Right atrium auricular region (tissue), 2 donors: Measurements from ENCODE around the gene CHMP5. TPM values are rescaled to one million over a fixed set of nuclear protein-coding genes. Genes with fewer than 3 reads are reported as not detected.

ENCODE experiments used
- DNase-seq: peaks from one replicate; pipeline ENCODE4 v3.0.0-alpha.2; 2019; ENCODE audit warnings: low spot score
- H3K27ac ChIP-seq, 2 donors: fragments of 200-600 bp; sonication (generic); 1 replicate in 1 of 2; 2 replicates in 1 of 2; pipeline ENCODE4 v1.5.1; 2016 to 2019
- H3K27me3 ChIP-seq, 2 donors: fragments of 200-600 bp; sonication (generic); one replicate each; pipeline versions ENCODE4 v1.5.1 to v1.6.0; 2017 to 2019
- H3K36me3 ChIP-seq: fragments of 200-600 bp; sonication (generic); one replicate; pipeline ENCODE4 v1.5.1; 2016
- H3K4me1 ChIP-seq, 2 donors: fragments of 200-600 bp; sonication (generic); one replicate each; pipeline versions ENCODE4 v1.5.1 to v1.6.0; 2017 to 2019
- H3K4me3 ChIP-seq, 2 donors: fragments of 200-600 bp; sonication (generic); 1 replicate in 1 of 2; 2 replicates in 1 of 2; pipeline ENCODE4 v1.5.1; 2017 to 2019; ENCODE audit warnings: mild to moderate bottlenecking in 1 of 2, moderate library complexity in 1 of 2
- H3K9me3 ChIP-seq, 2 donors: fragments of 200-600 bp; sonication (generic); one replicate each; pipeline ENCODE4 v1.5.1; 2019
- total RNA-seq, 2 donors: library from RNA; depleted of rRNA; stranded (reverse); fragments of >200 nt; gene quantifications; one replicate each; pipeline ENCODE4 v1.1.0, GENCODE V29; 2016
- TF ChIP-seq, protein P1 (sequence below), 2 donors: fragments of 200-600 bp; sonication (generic); IDR thresholded peaks; one replicate each; pipeline ENCODE4 v1.5.1; 2019; ENCODE audit warnings: antibody characterized with exemption in 2 of 2

CHMP5 gene
- total RNA-seq, 2 donors from 2014 or later, result 44.0 to 51.1 TPM

GRCh38 chr9:33230756-33231622 lies 33.9 kb upstream of the CHMP5 start:
- Histone ChIP-seq H3K4me3 (no peak overlapping the region), H3K9me3 (no peaks in the 10 kb centered on the region), H3K27me3 (no peaks in the 10 kb centered on the region), H3K27ac (no peak overlapping the region), H3K4me1 (no peaks in the 10 kb centered on the region), H3K36me3 (no peaks in the 10 kb centered on the region)
- TF ChIP-seq, protein P1, sequence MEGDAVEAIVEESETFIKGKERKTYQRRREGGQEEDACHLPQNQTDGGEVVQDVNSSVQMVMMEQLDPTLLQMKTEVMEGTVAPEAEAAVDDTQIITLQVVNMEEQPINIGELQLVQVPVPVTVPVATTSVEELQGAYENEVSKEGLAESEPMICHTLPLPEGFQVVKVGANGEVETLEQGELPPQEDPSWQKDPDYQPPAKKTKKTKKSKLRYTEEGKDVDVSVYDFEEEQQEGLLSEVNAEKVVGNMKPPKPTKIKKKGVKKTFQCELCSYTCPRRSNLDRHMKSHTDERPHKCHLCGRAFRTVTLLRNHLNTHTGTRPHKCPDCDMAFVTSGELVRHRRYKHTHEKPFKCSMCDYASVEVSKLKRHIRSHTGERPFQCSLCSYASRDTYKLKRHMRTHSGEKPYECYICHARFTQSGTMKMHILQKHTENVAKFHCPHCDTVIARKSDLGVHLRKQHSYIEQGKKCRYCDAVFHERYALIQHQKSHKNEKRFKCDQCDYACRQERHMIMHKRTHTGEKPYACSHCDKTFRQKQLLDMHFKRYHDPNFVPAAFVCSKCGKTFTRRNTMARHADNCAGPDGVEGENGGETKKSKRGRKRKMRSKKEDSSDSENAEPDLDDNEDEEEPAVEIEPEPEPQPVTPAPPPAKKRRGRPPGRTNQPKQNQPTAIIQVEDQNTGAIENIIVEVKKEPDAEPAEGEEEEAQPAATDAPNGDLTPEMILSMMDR (IDR thresholded peaks at IDR 0.05), result no peak
- DNase-seq, result no peak

DNA sequence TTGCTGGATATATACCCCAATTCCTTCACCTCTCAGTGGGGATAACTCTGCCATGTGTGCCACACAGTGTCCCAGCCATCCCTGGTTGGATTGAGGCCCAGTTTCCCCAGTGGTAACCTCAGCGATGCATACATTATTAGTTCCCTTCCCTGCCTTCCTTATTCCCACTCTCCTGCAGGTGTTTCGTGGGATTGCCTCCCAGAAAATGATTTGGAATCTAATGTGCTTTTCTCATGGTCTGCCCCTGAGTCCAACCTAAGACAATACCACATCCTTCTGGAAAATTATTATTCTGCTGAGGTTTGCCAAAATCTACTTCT lies 33.3 kb upstream of the CHMP5 start:
- Histone ChIP-seq H3K9me3 (no peaks in the 10 kb centered on the region), H3K27ac (no peak overlapping the region), H3K36me3 (no peaks in the 10 kb centered on the region), H3K4me1 (no peaks in the 10 kb centered on the region), H3K27me3 (no peaks in the 10 kb centered on the region), H3K4me3 (no peak overlapping the region)
- no peak for DNase-seq
- TF ChIP-seq, protein P1 (IDR thresholded peaks at IDR 0.05), result no peak

- H3K27me3 ChIP-seq, result no peaks in the 10 kb centered on the region
- no peak for DNase-seq
- TF ChIP-seq, protein P1 (IDR thresholded peaks at IDR 0.05), result no peak
- H3K9me3 ChIP-seq, result no peaks in the 10 kb centered on the region
- no peak overlapping the region for H3K4me3 ChIP-seq
- H3K27ac ChIP-seq, result no peak overlapping the region
- H3K36me3 ChIP-seq, result no peaks in the 10 kb centered on the region
- H3K4me1 ChIP-seq, result no peaks in the 10 kb centered on the region
Measured at GRCh38 chr9:33232815-33233214, 32.0 kb upstream of the CHMP5 start.

DNA sequence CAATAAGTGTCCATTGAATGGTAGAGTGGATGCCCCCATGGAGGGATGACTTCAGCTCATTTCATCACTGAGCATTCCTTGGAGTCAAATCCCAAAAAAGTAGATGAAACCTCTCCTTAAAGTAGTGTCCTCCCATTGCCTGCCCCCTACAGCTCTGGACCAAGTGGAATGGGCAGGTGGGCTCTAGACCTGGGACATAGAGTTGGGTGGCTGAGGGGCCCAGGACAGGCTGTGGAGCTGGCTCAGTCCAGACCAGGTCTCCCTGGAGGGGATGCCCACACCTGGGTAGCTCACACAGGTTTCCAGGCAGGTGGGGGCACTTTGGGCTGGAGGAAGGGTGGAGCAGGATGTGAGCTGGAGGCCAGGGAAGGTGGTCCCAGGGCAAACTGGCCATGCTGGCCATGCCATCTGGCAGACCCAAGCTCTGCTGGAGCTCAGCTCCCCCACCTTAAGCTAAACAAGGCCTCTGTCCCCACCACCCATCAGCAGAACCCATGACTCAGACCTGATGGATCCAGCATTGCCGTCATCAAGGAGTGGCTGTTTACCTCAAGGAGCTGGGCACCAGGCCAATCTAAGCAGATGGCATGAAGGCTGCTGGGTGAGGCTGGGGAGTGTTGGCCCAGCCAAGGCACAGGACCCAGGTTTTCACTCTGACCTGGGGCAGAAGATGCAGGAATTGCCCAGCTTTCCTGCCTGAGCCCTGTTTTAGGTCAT lies 31.1 kb upstream of the CHMP5 start:
- Histone ChIP-seq H3K4me3 (no peak overlapping the region), H3K4me1 (no peaks in the 10 kb centered on the region), H3K27me3 (no peaks in the 10 kb centered on the region), H3K27ac (no peak overlapping the region), H3K9me3 (no peaks in the 10 kb centered on the region), H3K36me3 (no peaks in the 10 kb centered on the region)
- TF ChIP-seq, protein P1 (IDR thresholded peaks at IDR 0.05), result no peak
- no peak for DNase-seq

DNA sequence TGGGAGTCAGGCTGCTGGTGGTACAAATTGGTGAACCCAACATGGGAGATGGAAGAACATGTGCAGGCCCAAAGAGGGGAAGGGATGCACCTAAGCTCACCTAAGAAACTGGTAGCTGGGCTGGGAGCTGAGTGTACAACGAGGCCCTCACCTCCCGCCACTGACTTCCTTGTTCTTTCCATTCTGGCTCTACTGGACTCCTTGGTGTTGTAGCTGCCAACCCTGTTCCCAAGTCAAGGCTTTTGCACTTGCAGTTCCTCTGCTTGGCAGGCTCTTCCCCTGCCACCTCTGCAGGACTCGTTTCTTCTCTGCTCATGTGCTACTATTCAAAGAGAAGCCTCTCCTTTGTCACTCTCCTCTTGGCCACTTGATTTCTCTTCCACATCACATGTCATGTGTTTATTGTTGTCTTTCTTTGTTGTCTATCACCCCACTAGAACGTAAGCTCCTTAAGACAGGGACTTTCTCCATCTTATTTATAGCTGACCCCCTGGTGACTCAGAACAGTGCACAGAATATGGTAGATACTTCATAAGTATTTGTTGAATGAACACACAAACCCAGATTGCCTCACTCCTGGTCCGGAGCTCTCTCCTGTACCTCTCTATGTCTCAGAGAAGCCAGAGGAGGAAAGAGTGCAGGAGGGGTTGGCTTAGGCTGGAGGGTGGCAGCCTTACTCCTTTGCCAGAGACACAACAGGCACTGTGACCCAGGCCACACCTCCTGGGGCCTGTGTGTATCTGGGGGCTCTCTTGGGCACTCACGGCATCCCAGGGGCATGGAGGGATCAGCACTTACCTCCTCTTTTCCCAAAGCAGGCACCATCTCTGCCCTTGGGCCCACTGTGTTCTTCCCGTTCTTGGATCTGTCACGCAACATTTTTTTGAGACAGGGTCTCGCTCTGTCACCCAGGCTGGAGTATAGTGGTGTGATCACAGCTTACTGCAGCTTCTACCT lies 30.1 kb upstream of the CHMP5 start:
- no peaks in the 10 kb centered on the region for H3K36me3 ChIP-seq
- H3K4me3 ChIP-seq, result no peak overlapping the region
- H3K4me1 ChIP-seq, result peaks cover 0 to 5% of the 10 kb centered on the region in 2 donors
- H3K9me3 ChIP-seq, result no peaks in the 10 kb centered on the region
- no peak for DNase-seq
- TF ChIP-seq, protein P1 (IDR thresholded peaks at IDR 0.05), result no peak
- no peaks in the 10 kb centered on the region for H3K27me3 ChIP-seq
- no peak overlapping the region for H3K27ac ChIP-seq
